Activated CD8-positive, alpha-beta T cell treated with anti-CD3 and anti-CD28 coated beads, Interleukin-2, amount 10 ng/mL, durations not matched to agents 7 days and 5 days (primary cell): ENCODE results near the gene TBRG4. TPM values are rescaled to one million over a fixed set of nuclear protein-coding genes. Genes with fewer than 3 reads are reported as not detected.
"Not testable (repeated sequence)": the region's sequence is repeated elsewhere in the genome, so short reads cannot be mapped to it uniquely, and the experiment has no call there.

Experiments used
- ATAC-seq: fragments of 150-1000 bp; cut with Tn5 transposase; one replicate; pipeline ENCODE4 v1.10.0; 2021; ENCODE audit warnings: moderate library complexity
- CTCF ChIA-PET: fragments of 350-600 bp; sonication (Branson Sonifier 250); formaldehyde crosslinking; loops from one replicate; lab custom pipeline; 2021; ENCODE audit warnings: antibody characterized with exemption; lab: Charles Lee
- POLR2A ChIA-PET: fragments of 350-600 bp; sonication (Branson Sonifier 250); formaldehyde crosslinking; loops from one replicate; lab custom pipeline; 2021; ENCODE audit warnings: antibody characterized with exemption; lab: Charles Lee
- DNase-seq: peaks from one replicate; pipeline ENCODE4 v3.0.0-alpha.2; 2020
- H3K27ac Mint-ChIP-seq: one replicate; pipeline ENCODE4 v1.8.0; 2021; ENCODE audit warnings: mild to moderate bottlenecking, mixed read lengths
- H3K27me3 Mint-ChIP-seq: one replicate; pipeline ENCODE4 v1.8.0; 2021; ENCODE audit warnings: low read depth, mixed read lengths
- H3K36me3 Mint-ChIP-seq: one replicate; pipeline ENCODE4 v1.8.0; 2021; ENCODE audit warnings: low read depth, mixed read lengths
- H3K4me1 Mint-ChIP-seq: one replicate; pipeline ENCODE4 v1.8.0; 2021; ENCODE audit warnings: low read depth, mixed read lengths
- H3K4me3 Mint-ChIP-seq: one replicate; pipeline ENCODE4 v1.8.0; 2021; ENCODE audit warnings: mild to moderate bottlenecking, mixed read lengths
- H3K9me3 Mint-ChIP-seq: one replicate; pipeline ENCODE4 v1.8.0; 2022; ENCODE audit warnings: mixed read lengths; ENCODE audit not compliant: insufficient read depth
- total RNA-seq, 2 experiments: library from RNA; stranded (reverse); gene quantifications; one replicate each; pipeline ENCODE4 v1.2.3, GENCODE V29; 2021

TBRG4 gene
- total RNA-seq, 2 experiments from 2014 or later: 133 to 137 TPM

DNA sequence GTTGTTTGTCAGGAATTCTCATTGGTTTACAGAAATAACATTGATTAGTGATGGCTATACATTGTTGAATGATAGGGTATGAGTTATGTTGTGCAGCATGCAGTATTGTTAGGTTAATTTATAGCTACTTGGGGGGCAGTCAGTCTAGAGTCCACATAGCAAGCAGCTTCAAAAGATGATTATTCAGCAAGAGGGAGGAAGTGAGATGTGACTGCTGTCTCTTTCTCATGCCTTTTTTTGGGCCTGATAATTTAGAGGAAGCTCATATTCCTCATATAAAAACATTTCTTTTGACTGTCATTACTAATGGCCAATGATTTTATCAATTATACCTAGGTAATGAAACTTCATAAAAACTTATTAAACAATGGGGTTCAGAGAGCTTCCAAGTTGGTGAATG lies 3.4 kb upstream of the TBRG4 start:
- peaks cover 16% of the 10 kb centered on the region for H3K27me3 Mint-ChIP-seq
- peaks cover 22% of the 10 kb centered on the region for H3K4me1 Mint-ChIP-seq
- no peaks in the 10 kb centered on the region for H3K9me3 Mint-ChIP-seq
- DNase-seq: no peak
- H3K4me3 Mint-ChIP-seq: no peak overlapping the region
- POLR2A ChIA-PET: interaction anchor here (0.8 kb wide), 1 partner anchor 87 kb away, joined by 3 read pairs; no protein-coding TSS in a partner anchor
- ATAC-seq: no peak
- CTCF ChIA-PET: interaction anchor here (0.5 to 7.9 kb wide), 5 partner anchors 9 to 141 kb away, joined by 3 to 38 read pairs (median 3); no protein-coding TSS in a partner anchor
- no peak overlapping the region for H3K27ac Mint-ChIP-seq
- H3K36me3 Mint-ChIP-seq: peaks cover 13% of the 10 kb centered on the region

DNA sequence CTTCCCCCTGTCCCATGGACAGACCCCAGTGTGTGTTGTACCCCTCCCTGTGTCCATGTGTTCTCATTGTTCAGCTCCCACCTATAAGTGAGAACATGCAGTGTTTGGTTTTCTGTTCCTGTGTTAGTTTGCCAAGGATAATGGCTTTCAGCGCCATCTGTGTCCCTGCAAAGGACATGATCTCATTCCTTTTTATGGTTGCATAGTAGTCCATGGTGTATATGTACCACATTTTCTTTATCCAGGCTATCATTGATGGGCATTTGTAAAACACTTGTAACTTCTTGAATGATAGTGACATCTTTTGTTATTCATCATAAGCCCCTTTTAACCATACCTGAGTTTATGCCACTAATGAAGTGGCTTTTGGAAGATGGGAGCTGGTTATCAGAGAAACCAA lies 2.8 kb upstream of the TBRG4 start:
- POLR2A ChIA-PET, H3K27ac Mint-ChIP-seq, DNase-seq, H3K4me3 Mint-ChIP-seq, ATAC-seq, H3K9me3 Mint-ChIP-seq: not testable (repeated sequence)
- CTCF ChIA-PET: interaction anchor here (1.2 to 7.9 kb wide), 3 partner anchors 9 to 140 kb away, joined by 3 to 38 read pairs (median 4); no protein-coding TSS in a partner anchor
- peaks cover 16% of the 10 kb centered on the region for H3K27me3 Mint-ChIP-seq
- H3K36me3 Mint-ChIP-seq: peaks cover 15% of the 10 kb centered on the region
- H3K4me1 Mint-ChIP-seq: peaks cover 25% of the 10 kb centered on the region

DNA sequence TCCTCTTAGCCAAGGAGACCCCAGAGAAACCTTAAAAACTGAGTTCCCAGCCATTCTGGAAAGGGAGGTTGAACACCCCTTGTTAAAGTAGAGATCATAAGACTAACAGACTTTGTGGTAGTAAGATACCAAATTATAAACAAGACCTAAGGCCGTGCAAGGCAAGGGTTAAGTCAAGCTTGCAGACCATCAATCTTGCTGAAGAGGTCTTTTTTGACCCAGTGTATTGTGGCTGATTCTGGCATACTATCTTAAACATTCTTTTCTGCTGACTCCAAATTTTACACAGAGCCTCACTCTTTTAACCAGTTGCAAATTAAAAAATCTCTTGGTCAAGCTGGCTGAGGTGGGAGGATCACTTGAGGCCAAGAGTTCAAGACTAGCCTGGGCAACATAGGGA lies 1.2 kb upstream of the TBRG4 start:
- POLR2A ChIA-PET: interaction anchor here (1.2 to 3.5 kb wide), 7 partner anchors 13 to 264 kb away, joined by 4 to 38 read pairs (median 11); partner anchors contain the start of genes H2AZ2 and MYO1G
- ATAC-seq (no peak), DNase-seq (no peak)
- peak overlapping the region; percentile 79 for H3K27ac Mint-ChIP-seq
- peaks cover 16% of the 10 kb centered on the region for H3K27me3 Mint-ChIP-seq
- peaks cover 33% of the 10 kb centered on the region for H3K4me1 Mint-ChIP-seq
- peak overlapping the region; percentile 90 for H3K4me3 Mint-ChIP-seq
- CTCF ChIA-PET: interaction anchor here (1.2 to 2.0 kb wide), 4 partner anchors 15 to 192 kb away, joined by 3 to 10 read pairs (median 4); no protein-coding TSS in a partner anchor
- peaks cover 30% of the 10 kb centered on the region for H3K36me3 Mint-ChIP-seq
- H3K9me3 Mint-ChIP-seq: no peaks in the 10 kb centered on the region

DNA sequence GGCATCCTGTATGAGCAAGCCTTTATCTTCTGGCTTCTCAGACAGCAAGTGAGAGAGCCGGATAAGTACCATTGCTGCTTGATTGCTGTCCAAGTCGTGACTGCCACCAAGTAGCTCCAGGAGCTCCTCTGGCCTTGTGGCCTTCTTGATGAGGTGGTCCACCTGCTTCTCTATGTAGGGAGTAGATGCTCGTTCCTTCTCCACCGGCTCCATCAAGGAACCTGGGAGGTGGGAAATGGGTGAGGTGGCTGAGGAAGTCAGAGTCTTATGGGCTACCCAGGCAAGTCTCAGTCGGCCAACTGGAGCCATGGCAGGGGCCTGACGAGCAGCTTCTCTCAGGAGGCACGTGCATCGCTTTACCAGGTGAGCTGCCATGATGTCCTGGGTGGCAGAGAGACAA lies 2.6 kb downstream of the TBRG4 start:
- POLR2A ChIA-PET: no interaction called here
- H3K36me3 Mint-ChIP-seq: peaks cover 61% of the 10 kb centered on the region
- peaks cover 2% of the 10 kb centered on the region for H3K27me3 Mint-ChIP-seq

DNA sequence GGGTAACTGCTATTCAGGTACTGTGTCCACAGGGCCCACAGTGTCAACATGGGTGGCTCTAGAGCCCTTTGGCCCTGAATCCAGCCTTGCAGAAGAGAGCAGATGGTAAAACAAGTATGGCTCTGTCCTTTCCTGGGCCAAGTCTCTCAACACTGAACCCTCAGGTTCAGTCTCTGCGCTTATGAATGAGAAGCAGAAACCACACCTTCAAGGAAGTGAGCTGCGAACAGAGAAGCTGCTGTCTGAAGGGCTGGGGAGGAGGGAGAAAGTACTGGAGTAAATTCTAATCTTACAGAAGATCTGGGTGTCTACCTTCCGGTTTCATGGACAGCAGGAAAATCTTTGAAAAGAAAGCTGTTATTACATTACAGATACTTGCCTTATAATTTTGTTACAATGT lies 4.1 kb downstream of the TBRG4 start:
- peaks cover 67% of the 10 kb centered on the region for H3K36me3 Mint-ChIP-seq
- H3K27ac Mint-ChIP-seq: peak overlapping the region; percentile 6
- ChIA-PET POLR2A (no interaction called here), CTCF (interaction anchor here (1.1 kb wide), 1 partner anchor 28 kb away, joined by 3 read pairs; no protein-coding TSS in a partner anchor)
- peaks cover 36% of the 10 kb centered on the region for H3K4me1 Mint-ChIP-seq
- peak overlapping the region; percentile 44 for H3K4me3 Mint-ChIP-seq
- no peaks in the 10 kb centered on the region for H3K9me3 Mint-ChIP-seq
- no peak for ATAC-seq
- H3K27me3 Mint-ChIP-seq: no peaks in the 10 kb centered on the region
- no peak for DNase-seq

More for the DNA sequence above, 2.6 kb downstream of the TBRG4 start:
- Mint-ChIP-seq H3K27ac (peak overlapping the region; percentile 81), H3K4me3 (peak overlapping the region; percentile 56), H3K4me1 (peaks cover 41% of the 10 kb centered on the region), H3K9me3 (no peaks in the 10 kb centered on the region)
- ATAC-seq (no peak), DNase-seq (no peak)
- CTCF ChIA-PET: interaction anchor here (2.3 kb wide), 1 partner anchor 135 kb away, joined by 9 read pairs; no protein-coding TSS in a partner anchor

DNA sequence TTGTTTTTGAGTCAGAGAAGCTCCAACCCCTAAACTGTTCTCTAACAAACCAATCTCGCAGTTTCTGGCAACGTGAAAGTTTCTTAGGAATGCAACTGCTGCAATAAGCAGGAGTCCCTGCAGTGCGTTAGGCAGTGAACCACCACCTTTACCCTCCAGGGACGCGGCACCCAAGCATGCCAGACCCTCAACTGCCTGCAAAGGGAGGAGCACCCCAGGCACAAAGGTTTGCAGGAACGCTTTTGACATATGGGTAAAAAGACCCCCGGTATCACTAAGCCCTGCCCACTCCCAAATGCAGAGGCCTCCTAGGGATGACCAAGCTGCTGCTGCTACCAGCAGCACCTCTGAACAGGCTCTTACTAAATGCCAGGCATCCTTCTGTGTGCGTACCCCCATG lies 4.7 kb downstream of the TBRG4 start:
- Mint-ChIP-seq H3K36me3 (peaks cover 71% of the 10 kb centered on the region), H3K4me1 (peaks cover 32% of the 10 kb centered on the region), H3K9me3 (no peaks in the 10 kb centered on the region), H3K27me3 (no peaks in the 10 kb centered on the region), H3K4me3 (no peak overlapping the region), H3K27ac (no peak overlapping the region)
- DNase-seq (no peak), ATAC-seq (no peak)
- CTCF ChIA-PET: no interaction called here
- POLR2A ChIA-PET: no interaction called here

DNA sequence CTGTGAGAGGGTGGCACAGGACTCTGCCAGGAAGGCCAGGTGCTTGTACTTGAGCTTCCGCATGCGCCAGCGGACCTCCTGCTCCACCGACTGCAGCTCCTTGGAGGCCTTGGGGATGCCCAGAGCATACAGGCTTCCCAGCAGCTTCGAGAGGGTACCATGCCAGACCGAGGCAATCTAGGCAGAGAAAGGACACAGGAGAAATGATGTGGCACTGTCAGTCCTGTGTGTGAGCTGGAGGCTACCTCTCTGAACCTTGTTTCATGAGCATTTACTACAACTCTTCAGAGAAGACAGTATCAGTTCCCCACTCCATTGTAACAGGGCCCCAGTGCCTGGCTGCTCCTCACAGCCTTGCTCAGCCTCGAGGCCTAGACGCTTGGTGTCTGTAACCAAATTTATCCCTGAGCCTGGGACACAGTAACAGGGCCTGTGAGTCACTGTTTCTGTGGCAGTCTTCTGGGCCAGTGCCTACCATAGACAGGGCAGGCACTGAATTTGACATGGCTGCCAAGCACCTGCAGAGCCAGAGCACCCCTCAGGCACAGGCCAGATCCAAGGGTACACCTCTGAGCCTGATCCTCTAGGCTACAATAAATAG lies 5.8 kb downstream of the TBRG4 start:
- DNase-seq (no peak), ATAC-seq (no peak)
- H3K4me3 Mint-ChIP-seq: no peak overlapping the region
- peaks cover 74% of the 10 kb centered on the region for H3K36me3 Mint-ChIP-seq
- ChIA-PET POLR2A (no interaction called here), CTCF (no interaction called here)
- H3K4me1 Mint-ChIP-seq: peaks cover 30% of the 10 kb centered on the region
- no peak overlapping the region for H3K27ac Mint-ChIP-seq
- H3K9me3 Mint-ChIP-seq: no peaks in the 10 kb centered on the region
- no peaks in the 10 kb centered on the region for H3K27me3 Mint-ChIP-seq

DNA sequence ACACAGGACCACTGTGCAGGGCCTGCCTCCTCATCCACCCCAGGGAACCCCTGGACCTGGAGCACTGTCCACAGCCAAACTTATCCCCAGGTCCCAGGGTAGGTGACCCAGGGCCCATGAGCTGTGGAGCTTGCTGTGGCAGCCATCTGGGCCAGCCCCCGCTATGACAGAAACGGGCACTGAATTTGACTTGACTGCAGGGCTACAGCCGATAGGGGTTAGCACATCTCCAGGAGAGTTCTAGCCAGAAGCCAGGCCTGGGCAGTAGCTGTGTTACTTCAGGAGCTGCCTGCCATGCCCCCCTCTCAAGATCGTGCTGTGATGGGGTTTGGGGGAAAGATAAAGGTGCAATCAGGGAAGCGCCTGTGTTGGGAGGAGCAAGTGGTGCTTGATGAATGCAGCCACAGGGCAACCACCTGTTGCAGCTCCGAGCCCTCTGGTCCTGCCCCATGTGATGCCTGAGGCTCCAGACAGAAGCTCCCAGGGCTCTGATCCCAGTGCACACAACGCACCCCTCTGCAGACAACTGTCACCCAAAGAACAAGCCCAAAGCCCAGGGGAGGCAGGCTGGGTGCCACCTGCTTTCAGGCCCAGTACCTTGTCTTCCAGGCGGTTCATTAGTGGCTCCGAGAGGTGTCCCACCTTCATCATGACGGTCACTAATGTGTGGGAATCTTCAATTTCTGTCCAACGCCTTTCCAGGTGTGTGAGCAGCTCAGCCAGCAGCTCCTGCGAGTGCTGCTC lies 6.5 kb downstream of the TBRG4 start:
- DNase-seq: no peak
- Mint-ChIP-seq H3K9me3 (no peaks in the 10 kb centered on the region), H3K27ac (no peak overlapping the region), H3K4me1 (peaks cover 27% of the 10 kb centered on the region), H3K4me3 (no peak overlapping the region), H3K27me3 (no peaks in the 10 kb centered on the region), H3K36me3 (peaks cover 72% of the 10 kb centered on the region)
- ChIA-PET CTCF (interaction anchor here (0.6 kb wide), 1 partner anchor 85 kb away, joined by 3 read pairs; no protein-coding TSS in a partner anchor), POLR2A (interaction anchor here (0.8 kb wide), 1 partner anchor 13 kb away, joined by 3 read pairs; no protein-coding TSS in a partner anchor)
- ATAC-seq: no peak

DNA sequence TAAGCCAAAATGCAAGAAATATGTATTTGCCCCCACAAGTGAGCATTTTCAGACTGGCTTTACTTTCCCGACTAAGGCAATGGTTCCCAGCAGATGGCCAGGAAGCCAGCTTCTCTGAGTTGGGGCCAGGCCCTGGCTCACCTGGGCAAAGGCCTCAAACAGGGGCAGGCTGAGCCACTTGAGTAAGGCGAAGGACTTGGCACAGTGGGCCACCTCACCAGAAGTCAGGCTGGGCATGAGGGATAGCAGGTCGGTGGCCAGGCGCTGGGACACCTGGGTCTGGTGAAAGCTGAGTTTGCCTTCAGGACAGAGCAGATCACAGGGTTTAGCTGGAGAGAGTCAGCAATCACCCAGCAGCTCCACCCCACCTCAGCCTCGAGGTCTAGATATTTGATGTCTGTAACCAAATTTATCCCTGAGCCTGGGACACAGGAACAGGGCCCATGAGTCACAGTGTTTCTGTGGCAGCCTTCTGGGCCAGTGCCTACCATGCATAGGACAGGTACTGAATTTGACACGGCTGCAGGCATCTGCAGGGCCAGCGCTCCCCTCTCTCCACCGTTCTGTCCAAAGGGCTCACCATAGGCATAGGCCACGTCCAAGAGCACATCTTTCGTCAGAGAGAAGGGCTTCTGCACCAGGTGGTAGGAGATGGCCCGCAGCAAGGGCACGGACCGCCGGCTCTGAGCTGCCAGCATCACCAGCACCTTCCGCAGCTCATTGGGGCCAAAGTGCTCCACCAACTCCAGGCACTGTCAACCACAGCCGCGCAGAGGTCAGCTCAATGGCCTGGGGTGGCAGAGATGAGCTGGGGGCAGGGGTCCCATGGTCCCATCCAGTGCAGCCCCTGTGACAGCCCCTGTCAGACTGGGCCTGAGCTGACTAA lies 7.3 kb downstream of the TBRG4 start:
- no peak for ATAC-seq
- peaks cover 23% of the 10 kb centered on the region for H3K4me1 Mint-ChIP-seq
- POLR2A ChIA-PET: interaction anchor here (0.8 kb wide), 2 partner anchors 7 to 12 kb away, joined by 3 to 4 read pairs; partner anchors contain the start of gene TBRG4
- no peaks in the 10 kb centered on the region for H3K9me3 Mint-ChIP-seq
- DNase-seq: no peak
- CTCF ChIA-PET: interaction anchor here (0.6 kb wide), 1 partner anchor 84 kb away, joined by 3 read pairs; no protein-coding TSS in a partner anchor
- no peak overlapping the region for H3K27ac Mint-ChIP-seq
- H3K27me3 Mint-ChIP-seq: no peaks in the 10 kb centered on the region
- no peak overlapping the region for H3K4me3 Mint-ChIP-seq
- peaks cover 73% of the 10 kb centered on the region for H3K36me3 Mint-ChIP-seq

DNA sequence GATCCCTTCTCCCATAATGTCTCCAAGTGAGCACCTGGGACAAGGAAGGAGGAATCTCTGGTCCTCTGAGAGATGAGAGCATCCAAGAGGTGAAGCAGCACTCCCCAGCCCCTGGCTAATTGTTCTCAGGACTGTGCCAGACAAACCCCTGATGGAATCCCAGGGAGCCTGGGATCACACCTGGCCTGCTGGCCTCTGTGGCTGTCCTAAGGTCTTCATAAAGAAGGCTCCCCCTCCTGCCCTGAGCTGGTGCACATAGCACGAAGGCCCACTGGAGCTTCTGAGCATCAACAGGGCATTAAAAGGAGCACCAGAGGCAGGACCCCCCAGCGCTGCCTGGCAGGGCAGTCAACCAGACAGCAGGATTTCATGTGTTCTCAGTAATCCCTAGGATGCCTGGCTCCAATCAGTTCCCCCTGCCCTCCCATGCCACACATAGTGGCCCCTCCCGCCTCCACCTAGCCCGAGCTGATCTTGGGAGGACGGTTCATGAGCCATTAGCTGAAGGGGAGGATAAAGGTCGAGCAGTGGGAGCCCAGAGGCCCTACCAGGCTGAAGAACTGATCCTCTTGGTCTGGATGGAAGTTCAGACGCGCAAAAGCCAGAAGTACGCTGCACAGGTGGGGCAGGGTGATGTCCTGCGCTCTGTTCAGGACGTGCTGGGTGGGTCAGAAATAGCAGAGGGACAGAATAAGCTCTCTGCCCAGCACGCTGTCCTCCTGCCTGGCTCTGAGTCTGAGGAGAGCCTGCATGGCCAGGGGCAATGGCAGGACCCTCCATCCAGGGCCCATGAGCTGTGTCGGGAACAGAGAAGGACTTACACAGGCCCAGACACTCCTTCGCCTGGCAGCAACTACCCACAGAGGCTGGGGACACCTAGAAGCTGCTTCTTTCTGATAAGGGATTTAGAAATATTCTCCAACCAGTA lies 8.4 kb downstream of the TBRG4 start:
- H3K9me3 Mint-ChIP-seq: no peaks in the 10 kb centered on the region
- ATAC-seq (no peak), DNase-seq (no peak)
- H3K27ac Mint-ChIP-seq: no peak overlapping the region
- H3K4me3 Mint-ChIP-seq: no peak overlapping the region
- ChIA-PET POLR2A (interaction anchor here (0.5 to 0.8 kb wide), 3 partner anchors 8 to 108 kb away, joined by 3 to 4 read pairs (median 4); partner anchors contain the start of gene TBRG4), CTCF (interaction anchor here (1.0 kb wide), 1 partner anchor 35 kb away, joined by 4 read pairs; no protein-coding TSS in a partner anchor)
- H3K27me3 Mint-ChIP-seq: no peaks in the 10 kb centered on the region
- peaks cover 63% of the 10 kb centered on the region for H3K36me3 Mint-ChIP-seq
- peaks cover 13% of the 10 kb centered on the region for H3K4me1 Mint-ChIP-seq
